SK-N-SH (cell line): ENCODE results near the gene TRPV3. TPM values are rescaled to one million over a fixed set of nuclear protein-coding genes. Genes with fewer than 3 reads are reported as not detected.

ENCODE experiments used
- CTCF ChIA-PET: fragments of 300-600, 350-600 bp; formaldehyde crosslinking; extraction: SDS; loops from one replicate; lab custom pipeline; 2021; lab: Yijun Ruan, JAX
- POLR2A ChIA-PET: fragments of 350-600 bp; sonication (Branson Sonifier 250); formaldehyde crosslinking; extraction: SDS; loops from one replicate; lab custom pipeline; 2020; ENCODE audit warnings: antibody characterized with exemption, inconsistent platforms; lab: Yijun Ruan, JAX
- DNase-seq: peaks from one replicate; pipeline ENCODE4 v3.0.0; 2012
- H2AFZ ChIP-seq: fragments of 200-600 bp; sonication (generic); 2 replicates; pipeline ENCODE4 v1.8.1; 2016; ENCODE audit warnings: antibody characterized with exemption, mild to moderate bottlenecking, low read depth
- H3F3A ChIP-seq: fragments of 200-600 bp; sonication (generic); replicated peaks from 2 replicates; pipeline ENCODE3; 2016; ENCODE audit warnings: antibody characterized with exemption, mild to moderate bottlenecking; ENCODE audit not compliant: insufficient read depth
- H3K27ac ChIP-seq, 2 experiments: fragments of 200-500 bp in 1 of 2; fragments of 200-600 bp in 1 of 2; sonication (Bioruptor generic) in 1 of 2; sonication (generic), shearing (Covaris generic) in 1 of 2; 2 replicates each; pipeline versions ENCODE4 v1.5.1 to v1.6.1; 2014 to 2016; ENCODE audit warnings: low read depth in 2 of 2, inconsistent platforms in 1 of 2, low read length in 1 of 2, mild to moderate bottlenecking in 1 of 2, mixed read lengths in 1 of 2
- H3K27me3 ChIP-seq: fragments of 200-600 bp; sonication (generic), shearing (Covaris generic); 2 replicates; pipeline ENCODE4 v1.6.1; 2016; ENCODE audit warnings: mixed run types; ENCODE audit not compliant: insufficient read depth
- H3K36me3 ChIP-seq, 2 experiments: fragments of 200-500 bp in 1 of 2; fragments of 200-600 bp in 1 of 2; sonication (Bioruptor generic) in 1 of 2; sonication (generic) in 1 of 2; replicated peaks in 1 of 2; 2 replicates each; pipeline versions ENCODE3 to v1.5.1; 2014 to 2016; ENCODE audit warnings: low read length in 1 of 2, mild to moderate bottlenecking in 1 of 2; ENCODE audit not compliant: insufficient read depth in 2 of 2, control insufficient read depth in 1 of 2
- H3K4me1 ChIP-seq, 2 experiments: fragments of 200-500 bp in 1 of 2; fragments of 200-600 bp in 1 of 2; sonication (Bioruptor generic) in 1 of 2; sonication (generic), shearing (Covaris generic) in 1 of 2; 2 replicates each; pipeline versions ENCODE4 v1.5.1 to v1.6.1; 2014 to 2016; ENCODE audit warnings: low read depth in 1 of 2, low read length in 1 of 2, mixed run types in 1 of 2; ENCODE audit not compliant: insufficient read depth in 2 of 2, control insufficient read depth in 1 of 2
- H3K4me2 ChIP-seq: fragments of 200-600 bp; sonication (generic), shearing (Covaris generic); 2 replicates; pipeline ENCODE4 v1.6.1; 2017; ENCODE audit warnings: mixed run types
- H3K4me3 ChIP-seq, 2 experiments: fragments of 200-500 bp in 1 of 2; fragments of 200-600 bp in 1 of 2; sonication (Bioruptor generic) in 1 of 2; sonication (generic), shearing (Covaris generic) in 1 of 2; 2 replicates each; pipeline versions ENCODE4 v1.5.1 to v1.8.1; 2014 to 2016; ENCODE audit warnings: low read depth in 2 of 2, inconsistent platforms in 1 of 2, low read length in 1 of 2, mild to moderate bottlenecking in 1 of 2, mixed read lengths in 1 of 2, moderate library complexity in 1 of 2
- H3K79me2 ChIP-seq: fragments of 200-600 bp; sonication (generic); 2 replicates; pipeline ENCODE4 v1.8.1; 2017; ENCODE audit warnings: mild to moderate bottlenecking; ENCODE audit not compliant: insufficient read depth
- H3K9ac ChIP-seq: fragments of 200-600 bp; sonication (generic); 2 replicates; pipeline ENCODE4 v1.6.1; 2017; ENCODE audit warnings: mixed run types
- H3K9me2 ChIP-seq: fragments of 200-600 bp; sonication (generic); 2 replicates; pipeline ENCODE4 v1.6.1; 2017; ENCODE audit warnings: mixed run types
- H3K9me3 ChIP-seq: fragments of 200-600 bp; sonication (generic); 2 replicates; pipeline ENCODE4 v1.6.1; 2017; ENCODE audit warnings: mixed run types, mild to moderate bottlenecking, moderate library complexity
- H4K20me1 ChIP-seq: fragments of 200-600 bp; sonication (generic); 2 replicates; pipeline ENCODE4 v1.6.1; 2017; ENCODE audit warnings: mild to moderate bottlenecking, mixed run types; ENCODE audit not compliant: insufficient read depth
- CHD2 ChIP-seq: fragments of 150-350 bp; IDR thresholded peaks from 2 replicates; pipeline ENCODE4 v1.6.1; 2018; ENCODE audit warnings: low read length; ENCODE audit not compliant: partially characterized antibody
- ELF1 ChIP-seq: IDR thresholded peaks from 2 replicates; pipeline ENCODE4 v1.4.0; 2012
- GABPA ChIP-seq: IDR thresholded peaks from 2 replicates; pipeline ENCODE4 v1.4.0; 2012; ENCODE audit warnings: low read depth, mild to moderate bottlenecking
- JUND ChIP-seq: IDR thresholded peaks from 2 replicates; pipeline ENCODE4 v1.4.0; 2012
- MEF2A ChIP-seq: IDR thresholded peaks from 2 replicates; pipeline ENCODE4 v1.4.0; 2012; ENCODE audit warnings: low read depth, borderline replicate concordance
- NRF1 ChIP-seq: IDR thresholded peaks from 2 replicates; pipeline ENCODE4 v1.6.1; 2012; ENCODE audit warnings: low read depth, mild to moderate bottlenecking, low read length
- RAD21 ChIP-seq: IDR thresholded peaks from 2 replicates; pipeline ENCODE4 v1.6.1; 2012; ENCODE audit warnings: mild to moderate bottlenecking, low read length
- RCOR1 ChIP-seq: fragments of 150-350 bp; IDR thresholded peaks from 2 replicates; pipeline ENCODE4 v1.6.1; 2017; ENCODE audit warnings: antibody characterized with exemption, low read length
- RFX5 ChIP-seq: IDR thresholded peaks from 2 replicates; pipeline ENCODE4 v1.6.1; 2012; ENCODE audit warnings: mild to moderate bottlenecking, improper control_type of control experiment, low read length
- RXRA ChIP-seq: IDR thresholded peaks from 2 replicates; pipeline ENCODE4 v1.4.0; 2012; ENCODE audit warnings: low read depth, mild to moderate bottlenecking, borderline replicate concordance
- SMC3 ChIP-seq: IDR thresholded peaks from 2 replicates; pipeline ENCODE4 v1.6.1; 2012; ENCODE audit warnings: low read depth, low read length, improper control_type of control experiment
- WGBS: methylation state at CpG from one replicate; pipeline ENCODE4 v1.1.6; 2017; ENCODE audit warnings: low lambda C conversion rate; 5-methylcytosine and 5-hydroxymethylcytosine counted together
- polyA plus RNA-seq, 3 experiments: library from polyadenylated mRNA; depleted of rRNA; stranded (reverse); fragments of >200 nt; gene quantifications; 2 replicates each; pipeline ENCODE4 v1.2.3, GENCODE V29; 2012
- TF ChIP-seq, protein P1 (sequence below): IDR thresholded peaks from 2 replicates; pipeline ENCODE4; 2012
- TF ChIP-seq, protein P2 (sequence below): IDR thresholded peaks from 2 replicates; pipeline ENCODE4 v1.6.1; 2012; ENCODE audit warnings: mild to moderate bottlenecking, low read depth, low read length, moderate library complexity
- TF ChIP-seq, protein P3 (sequence below): IDR thresholded peaks from 2 replicates; pipeline ENCODE4 v1.4.0; 2012; ENCODE audit warnings: low read depth
- TF ChIP-seq, protein P4 (sequence below): IDR thresholded peaks from 2 replicates; pipeline ENCODE4 v1.4.0; 2012; ENCODE audit warnings: low read depth, borderline replicate concordance
- TF ChIP-seq, protein P5 (sequence below): fragments of 150-350 bp; IDR thresholded peaks from 2 replicates; pipeline ENCODE4 v1.6.1; 2016; ENCODE audit warnings: mild to moderate bottlenecking, low read depth, low read length
- TF ChIP-seq, protein P6 (sequence below): fragments of 150-350 bp; IDR thresholded peaks from 2 replicates; pipeline ENCODE4 v1.6.1; 2017; ENCODE audit warnings: antibody characterized with exemption, low read length, low read depth, borderline replicate concordance

TRPV3 gene
- polyA plus RNA-seq, 1 of the 3 experiments (the other 2 are of a cell fraction) = 0.28 TPM

DNA sequence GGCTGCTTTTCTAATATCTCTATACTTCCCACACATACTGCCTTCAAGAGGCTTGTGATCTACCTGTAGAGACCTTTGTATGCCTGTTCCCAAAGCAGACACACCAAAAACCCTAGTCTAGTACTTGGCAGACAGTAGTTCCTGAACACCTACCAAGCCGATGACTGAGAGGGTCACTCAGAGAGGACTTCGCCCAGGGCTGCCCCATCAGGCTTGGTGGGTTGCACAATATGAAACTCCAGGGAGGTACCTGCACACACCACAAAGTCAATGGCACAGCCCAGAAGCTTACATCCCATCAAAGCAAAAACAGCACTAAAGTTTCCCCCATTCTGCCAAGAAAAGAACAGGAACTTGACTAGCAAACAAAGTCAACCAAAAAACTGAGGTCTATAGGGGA lies 51.6 kb downstream of the TRPV3 start (continued):
- TF ChIP-seq RAD21 (no peak), CHD2 (no peak)

DNA sequence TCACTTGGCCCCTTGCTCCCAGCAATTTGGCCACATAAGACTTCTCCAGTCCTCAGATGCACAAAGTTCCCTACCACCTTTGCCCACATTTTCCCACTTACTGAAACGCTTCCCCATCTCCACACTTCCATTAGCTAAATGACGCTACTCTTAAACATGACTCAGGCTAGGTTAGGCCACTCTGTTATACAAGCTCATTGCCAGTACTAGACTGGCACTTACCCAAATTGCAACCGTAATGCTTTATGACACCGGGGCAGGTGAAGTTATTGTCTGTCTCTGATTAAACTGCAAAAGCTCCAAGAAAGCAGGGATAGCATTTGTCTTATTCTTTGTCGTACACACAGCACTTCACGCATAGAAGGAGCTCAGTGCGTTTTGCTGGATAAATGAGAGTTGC lies 52.6 kb downstream of the TRPV3 start:
- H3K9ac ChIP-seq = no peak overlapping the region
- no peaks in the 10 kb centered on the region for H3K9me3 ChIP-seq
- no peaks in the 10 kb centered on the region for H3K9me2 ChIP-seq
- 53% methylated on average over 7 of the region's 7 CpGs for WGBS
- CTCF ChIA-PET = interaction anchor here (0.9 kb wide), 1 partner anchor 31 kb away, joined by 3 read pairs; no protein-coding TSS in a partner anchor
- TF ChIP-seq GABPA (no peak), ELF1 (no peak), JUND (no peak), SMC3 (no peak), RXRA (no peak), RFX5 (no peak), MEF2A (no peak), RCOR1 (no peak), NRF1 (no peak)
- TF ChIP-seq, protein P1, sequence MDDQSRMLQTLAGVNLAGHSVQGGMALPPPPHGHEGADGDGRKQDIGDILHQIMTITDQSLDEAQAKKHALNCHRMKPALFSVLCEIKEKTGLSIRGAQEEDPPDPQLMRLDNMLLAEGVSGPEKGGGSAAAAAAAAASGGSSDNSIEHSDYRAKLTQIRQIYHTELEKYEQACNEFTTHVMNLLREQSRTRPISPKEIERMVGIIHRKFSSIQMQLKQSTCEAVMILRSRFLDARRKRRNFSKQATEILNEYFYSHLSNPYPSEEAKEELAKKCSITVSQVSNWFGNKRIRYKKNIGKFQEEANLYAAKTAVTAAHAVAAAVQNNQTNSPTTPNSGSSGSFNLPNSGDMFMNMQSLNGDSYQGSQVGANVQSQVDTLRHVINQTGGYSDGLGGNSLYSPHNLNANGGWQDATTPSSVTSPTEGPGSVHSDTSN = no peak
- TF ChIP-seq, protein P2, sequence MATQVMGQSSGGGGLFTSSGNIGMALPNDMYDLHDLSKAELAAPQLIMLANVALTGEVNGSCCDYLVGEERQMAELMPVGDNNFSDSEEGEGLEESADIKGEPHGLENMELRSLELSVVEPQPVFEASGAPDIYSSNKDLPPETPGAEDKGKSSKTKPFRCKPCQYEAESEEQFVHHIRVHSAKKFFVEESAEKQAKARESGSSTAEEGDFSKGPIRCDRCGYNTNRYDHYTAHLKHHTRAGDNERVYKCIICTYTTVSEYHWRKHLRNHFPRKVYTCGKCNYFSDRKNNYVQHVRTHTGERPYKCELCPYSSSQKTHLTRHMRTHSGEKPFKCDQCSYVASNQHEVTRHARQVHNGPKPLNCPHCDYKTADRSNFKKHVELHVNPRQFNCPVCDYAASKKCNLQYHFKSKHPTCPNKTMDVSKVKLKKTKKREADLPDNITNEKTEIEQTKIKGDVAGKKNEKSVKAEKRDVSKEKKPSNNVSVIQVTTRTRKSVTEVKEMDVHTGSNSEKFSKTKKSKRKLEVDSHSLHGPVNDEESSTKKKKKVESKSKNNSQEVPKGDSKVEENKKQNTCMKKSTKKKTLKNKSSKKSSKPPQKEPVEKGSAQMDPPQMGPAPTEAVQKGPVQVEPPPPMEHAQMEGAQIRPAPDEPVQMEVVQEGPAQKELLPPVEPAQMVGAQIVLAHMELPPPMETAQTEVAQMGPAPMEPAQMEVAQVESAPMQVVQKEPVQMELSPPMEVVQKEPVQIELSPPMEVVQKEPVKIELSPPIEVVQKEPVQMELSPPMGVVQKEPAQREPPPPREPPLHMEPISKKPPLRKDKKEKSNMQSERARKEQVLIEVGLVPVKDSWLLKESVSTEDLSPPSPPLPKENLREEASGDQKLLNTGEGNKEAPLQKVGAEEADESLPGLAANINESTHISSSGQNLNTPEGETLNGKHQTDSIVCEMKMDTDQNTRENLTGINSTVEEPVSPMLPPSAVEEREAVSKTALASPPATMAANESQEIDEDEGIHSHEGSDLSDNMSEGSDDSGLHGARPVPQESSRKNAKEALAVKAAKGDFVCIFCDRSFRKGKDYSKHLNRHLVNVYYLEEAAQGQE = no peak
- TF ChIP-seq, protein P3, sequence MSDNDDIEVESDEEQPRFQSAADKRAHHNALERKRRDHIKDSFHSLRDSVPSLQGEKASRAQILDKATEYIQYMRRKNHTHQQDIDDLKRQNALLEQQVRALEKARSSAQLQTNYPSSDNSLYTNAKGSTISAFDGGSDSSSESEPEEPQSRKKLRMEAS = no peak
- TF ChIP-seq, protein P4, sequence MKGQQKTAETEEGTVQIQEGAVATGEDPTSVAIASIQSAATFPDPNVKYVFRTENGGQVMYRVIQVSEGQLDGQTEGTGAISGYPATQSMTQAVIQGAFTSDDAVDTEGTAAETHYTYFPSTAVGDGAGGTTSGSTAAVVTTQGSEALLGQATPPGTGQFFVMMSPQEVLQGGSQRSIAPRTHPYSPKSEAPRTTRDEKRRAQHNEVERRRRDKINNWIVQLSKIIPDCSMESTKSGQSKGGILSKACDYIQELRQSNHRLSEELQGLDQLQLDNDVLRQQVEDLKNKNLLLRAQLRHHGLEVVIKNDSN = no peak
- TF ChIP-seq, protein P5, sequence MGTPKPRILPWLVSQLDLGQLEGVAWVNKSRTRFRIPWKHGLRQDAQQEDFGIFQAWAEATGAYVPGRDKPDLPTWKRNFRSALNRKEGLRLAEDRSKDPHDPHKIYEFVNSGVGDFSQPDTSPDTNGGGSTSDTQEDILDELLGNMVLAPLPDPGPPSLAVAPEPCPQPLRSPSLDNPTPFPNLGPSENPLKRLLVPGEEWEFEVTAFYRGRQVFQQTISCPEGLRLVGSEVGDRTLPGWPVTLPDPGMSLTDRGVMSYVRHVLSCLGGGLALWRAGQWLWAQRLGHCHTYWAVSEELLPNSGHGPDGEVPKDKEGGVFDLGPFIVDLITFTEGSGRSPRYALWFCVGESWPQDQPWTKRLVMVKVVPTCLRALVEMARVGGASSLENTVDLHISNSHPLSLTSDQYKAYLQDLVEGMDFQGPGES = no peak
- TF ChIP-seq, protein P6, sequence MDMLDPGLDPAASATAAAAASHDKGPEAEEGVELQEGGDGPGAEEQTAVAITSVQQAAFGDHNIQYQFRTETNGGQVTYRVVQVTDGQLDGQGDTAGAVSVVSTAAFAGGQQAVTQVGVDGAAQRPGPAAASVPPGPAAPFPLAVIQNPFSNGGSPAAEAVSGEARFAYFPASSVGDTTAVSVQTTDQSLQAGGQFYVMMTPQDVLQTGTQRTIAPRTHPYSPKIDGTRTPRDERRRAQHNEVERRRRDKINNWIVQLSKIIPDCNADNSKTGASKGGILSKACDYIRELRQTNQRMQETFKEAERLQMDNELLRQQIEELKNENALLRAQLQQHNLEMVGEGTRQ = no peak
- TF ChIP-seq, all 33 proteins: peak for 0
- H3K4me3 ChIP-seq = no peak overlapping the region
- H3K4me2 ChIP-seq = no peak overlapping the region
- H3K4me1 ChIP-seq = no peaks in the 10 kb centered on the region
- H3K27ac ChIP-seq = no peak overlapping the region
- H3K36me3 ChIP-seq = no peaks in the 10 kb centered on the region
- POLR2A ChIA-PET = no interaction called here
- peaks cover 17% of the 10 kb centered on the region for H3K27me3 ChIP-seq
- no peak for DNase-seq
- no peaks in the 10 kb centered on the region for H3K79me2 ChIP-seq
- no peak overlapping the region for H2AFZ ChIP-seq
- no peaks in the 10 kb centered on the region for H4K20me1 ChIP-seq
- no peaks in the 10 kb centered on the region for H3F3A ChIP-seq
